B cell (primary cell): ENCODE results near the gene COL4A1. TPM values are rescaled to one million over a fixed set of nuclear protein-coding genes. Genes with fewer than 3 reads are reported as not detected.

Experiments used
- ATAC-seq: fragments of 200-7000 bp; cut with Tn5 transposase; one replicate; pipeline ENCODE4 v1.10.0; 2021; ENCODE audit warnings: low read depth, mild to moderate bottlenecking, moderate number of reproducible peaks, moderate library complexity
- CTCF ChIA-PET: fragments of 350-600 bp; sonication (Branson Sonifier 250); formaldehyde crosslinking; loops from one replicate; lab custom pipeline; 2021; ENCODE audit warnings: antibody characterized with exemption, inconsistent platforms; lab: Charles Lee
- POLR2A ChIA-PET: fragments of 350-600 bp; sonication (Branson Sonifier 250); formaldehyde crosslinking; loops from one replicate; lab custom pipeline; 2021; ENCODE audit warnings: antibody characterized with exemption; lab: Charles Lee
- DNase-seq: peaks from one replicate; pipeline ENCODE4 v3.0.0; 2013
- H2AFZ ChIP-seq: 2 replicates; pipeline ENCODE4 v1.6.1; 2012; ENCODE audit warnings: mild to moderate bottlenecking, low read depth, low read length; ENCODE audit not compliant: insufficient read depth, poor library complexity, severe bottlenecking
- H3K27ac ChIP-seq, 2 donors: 1 replicate in 1 of 2; 2 replicates in 1 of 2; pipeline ENCODE4 v1.5.1; 2012 to 2013; ENCODE audit warnings: low read length in 2 of 2, mild to moderate bottlenecking in 2 of 2, moderate library complexity in 1 of 2
- H3K27me3 ChIP-seq, 4 experiments: fragments of 200-600 bp in 1 of 4; sonication (generic) in 1 of 4; replicated peaks in 1 of 4; 1 replicate in 2 of 4; 2 replicates in 2 of 4; pipeline versions ENCODE4 v1.6.1 to v1.7.0; 2013 to 2016; ENCODE audit warnings: low read length in 3 of 4, mild to moderate bottlenecking in 2 of 4, mixed read lengths in 1 of 4, moderate library complexity in 1 of 4; ENCODE audit not compliant: insufficient read depth in 4 of 4, control insufficient read depth in 3 of 4; ENCODE audit errors: control extremely low read depth in 1 of 4
- H3K36me3 ChIP-seq, 2 experiments: replicated peaks in 1 of 2; 1 replicate in 1 of 2; 2 replicates in 1 of 2; pipeline versions ENCODE4 v1.6.1 to v1.7.1; 2013; ENCODE audit warnings: low read length in 1 of 2; ENCODE audit not compliant: insufficient read depth in 2 of 2, control insufficient read depth in 1 of 2; ENCODE audit errors: control extremely low read depth in 1 of 2, extremely low read depth in 1 of 2
- H3K4me1 ChIP-seq, 2 donors: fragments of 200-600 bp in 1 of 2; sonication (generic) in 1 of 2; 1 replicate in 1 of 2; 2 replicates in 1 of 2; pipeline versions ENCODE4 v1.5.1 to v1.6.1; 2013 to 2017; ENCODE audit warnings: low read length in 2 of 2; ENCODE audit not compliant: control insufficient read depth in 2 of 2, insufficient read depth in 2 of 2
- H3K4me2 ChIP-seq: replicated peaks from 2 replicates; pipeline ENCODE3; 2012; ENCODE audit warnings: mild to moderate bottlenecking, low read depth, low read length; ENCODE audit not compliant: poor library complexity, severe bottlenecking
- H3K4me3 ChIP-seq, 5 experiments: fragments of 200-600 bp in 1 of 5; sonication (generic) in 1 of 5; 1 replicate in 3 of 5; 2 replicates in 2 of 5; pipeline versions ENCODE4 v1.5.1 to v1.7.0; 2011 to 2016; ENCODE audit warnings: low read length in 4 of 5, mild to moderate bottlenecking in 4 of 5, low read depth in 2 of 5, control low read depth in 1 of 5, moderate library complexity in 1 of 5; ENCODE audit not compliant: insufficient read depth in 1 of 5; ENCODE audit errors: control extremely low read depth in 1 of 5, extremely low read depth in 1 of 5
- H3K79me2 ChIP-seq: fragments of 200-600 bp; sonication (generic); one replicate; pipeline ENCODE4 v1.6.0; 2016; ENCODE audit warnings: low read length; ENCODE audit not compliant: control insufficient read depth, insufficient read depth
- H3K9ac ChIP-seq: fragments of 200-600 bp; sonication (generic); 2 replicates; pipeline ENCODE4 v1.6.1; 2017; ENCODE audit warnings: mild to moderate bottlenecking, low read length, moderate library complexity
- H3K9me3 ChIP-seq, 3 donors: one replicate each; pipeline versions ENCODE4 v1.6.1 to v1.7.1; 2013; ENCODE audit warnings: low read length in 2 of 3; ENCODE audit not compliant: control insufficient read depth in 2 of 3, insufficient read depth in 1 of 3; ENCODE audit errors: control extremely low read depth in 1 of 3
- H4K20me1 ChIP-seq: 2 replicates; pipeline ENCODE4 v1.6.0; 2012; ENCODE audit warnings: mild to moderate bottlenecking, low read length; ENCODE audit not compliant: insufficient read depth, control insufficient read depth, poor library complexity, severe bottlenecking
- H3K27ac Mint-ChIP-seq: one replicate; pipeline ENCODE4 v1.8.0; 2021; ENCODE audit warnings: mixed read lengths
- H3K27me3 Mint-ChIP-seq: one replicate; pipeline ENCODE4 v1.8.0; 2021; ENCODE audit warnings: mixed read lengths
- H3K4me1 Mint-ChIP-seq: one replicate; pipeline ENCODE4 v1.8.0; 2021; ENCODE audit warnings: mixed read lengths
- H3K4me3 Mint-ChIP-seq: one replicate; pipeline ENCODE4 v1.8.0; 2021; ENCODE audit warnings: mixed read lengths
- H3K9me3 Mint-ChIP-seq: one replicate; pipeline ENCODE4 v1.8.0; 2022; ENCODE audit warnings: mixed read lengths; ENCODE audit not compliant: insufficient read depth
- EZH2 ChIP-seq: IDR thresholded peaks from 2 replicates; pipeline ENCODE4 v1.6.1; 2012; ENCODE audit warnings: borderline replicate concordance, low read depth, mild to moderate bottlenecking, moderate library complexity, low read length; ENCODE audit not compliant: insufficient read depth, poor library complexity, severe bottlenecking
- whole genome bisulfite sequencing: methylation state at CpG from one replicate; pipeline ENCODE4 v1.1.5; 2013; ENCODE audit warnings: missing lambda C conversion rate; ENCODE audit not compliant: insufficient coverage; 5-methylcytosine and 5-hydroxymethylcytosine counted together
- intact Hi-C: fragments of 100-400 bp; cut with micrococcal nuclease; formaldehyde crosslinking; loops from one replicate; pipeline ENCODE4 v1.10.0; 2022
- polyA plus RNA-seq: library from polyadenylated mRNA; depleted of rRNA; stranded (reverse); fragments of >200 nt; gene quantifications from 2 replicates; pipeline ENCODE4 v1.2.3, GENCODE V29; 2012
- total RNA-seq, 2 donors: library from RNA; stranded (reverse); fragments of 120-200 nt in 1 of 2; gene quantifications; 1 replicate in 1 of 2; 2 replicates in 1 of 2; pipeline versions ENCODE4 v1.2.3 to v1.2.4, GENCODE V29; 2013 to 2022
- TF ChIP-seq, protein P1 (sequence below): fragments of 200-600 bp; IDR thresholded peaks from one replicate; pipeline ENCODE4 v1.8.0; 2022; ENCODE audit warnings: antibody characterized with exemption, mild to moderate bottlenecking

The COL4A1 gene
- total and polyA plus RNA-seq, 2 donors (not counting 1 experiment from before 2014, with no cell fraction given) = not detected

DNA sequence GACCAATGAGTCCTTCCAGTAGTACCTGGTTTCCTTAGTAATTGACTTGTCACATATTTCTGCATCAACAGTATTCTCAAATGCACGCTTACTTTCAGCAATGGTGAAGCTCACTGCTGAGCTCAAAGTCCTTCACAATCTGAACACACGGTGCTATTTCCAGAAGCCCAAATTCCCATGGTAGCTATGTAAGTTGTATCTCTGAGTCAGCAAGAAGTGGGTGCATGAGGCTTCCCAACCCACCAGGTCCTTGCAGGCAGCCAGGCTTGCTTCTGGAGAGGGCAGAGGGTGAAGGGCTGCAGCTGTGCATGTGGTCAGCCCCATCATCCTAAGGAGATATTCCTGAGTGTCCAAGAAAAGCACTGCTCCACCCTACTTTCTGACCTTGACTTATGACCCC is 25.8 kb upstream of the COL4A1 start:
- peaks cover 4% of the 10 kb centered on the region for H3K9me3 Mint-ChIP-seq
- no peak for DNase-seq

DNA sequence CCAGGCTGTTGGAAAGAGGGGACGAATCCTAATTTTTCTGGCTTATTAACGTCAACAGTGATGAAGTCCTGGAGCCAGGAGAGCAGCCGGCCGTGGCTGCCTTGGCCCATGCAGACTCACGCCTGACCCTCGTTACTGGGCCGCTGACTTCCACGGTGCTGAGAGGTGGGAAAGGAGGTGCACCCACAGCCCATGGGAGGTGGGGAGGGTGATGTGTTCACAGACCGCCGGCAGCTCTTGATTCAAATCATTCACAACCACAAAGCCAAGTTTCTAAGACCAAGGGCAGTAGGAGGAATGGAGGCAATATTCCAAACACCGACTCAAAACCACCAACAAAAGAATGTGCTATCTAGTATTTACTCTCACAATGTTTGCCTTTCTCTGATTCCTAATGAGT is 24.4 kb upstream of the COL4A1 start:
- WGBS = 84% methylated on average over 6 of the region's 11 CpGs
- Mint-ChIP-seq H3K4me3 (no peak overlapping the region), H3K9me3 (peaks cover 4% of the 10 kb centered on the region), H3K4me1 (no peaks in the 10 kb centered on the region), H3K27ac (no peak overlapping the region), H3K27me3 (peaks cover 26% of the 10 kb centered on the region)
- Histone ChIP-seq H3K4me1 (no peaks in the 10 kb centered on the region), H3K79me2 (no peaks in the 10 kb centered on the region), H3K4me3 (no peak overlapping the region), H3K27me3 (peaks cover 0 to 4% (median 0%) of the 10 kb centered on the region in 4 experiments), H3K27ac (no peak overlapping the region), H3K36me3 (no peaks in the 10 kb centered on the region), H2AFZ (no peak overlapping the region), H4K20me1 (no peaks in the 10 kb centered on the region), H3K4me2 (no peak overlapping the region), H3K9ac (no peak overlapping the region), H3K9me3 (peaks cover 0 to 10% (median 0%) of the 10 kb centered on the region in 3 donors)
- ChIA-PET POLR2A (no interaction called here), CTCF (no interaction called here)
- intact Hi-C loops = no loop called here
- DNase-seq (no peak), ATAC-seq (no peak)
- no peak for TF ChIP-seq EZH2
- TF ChIP-seq, protein P1, sequence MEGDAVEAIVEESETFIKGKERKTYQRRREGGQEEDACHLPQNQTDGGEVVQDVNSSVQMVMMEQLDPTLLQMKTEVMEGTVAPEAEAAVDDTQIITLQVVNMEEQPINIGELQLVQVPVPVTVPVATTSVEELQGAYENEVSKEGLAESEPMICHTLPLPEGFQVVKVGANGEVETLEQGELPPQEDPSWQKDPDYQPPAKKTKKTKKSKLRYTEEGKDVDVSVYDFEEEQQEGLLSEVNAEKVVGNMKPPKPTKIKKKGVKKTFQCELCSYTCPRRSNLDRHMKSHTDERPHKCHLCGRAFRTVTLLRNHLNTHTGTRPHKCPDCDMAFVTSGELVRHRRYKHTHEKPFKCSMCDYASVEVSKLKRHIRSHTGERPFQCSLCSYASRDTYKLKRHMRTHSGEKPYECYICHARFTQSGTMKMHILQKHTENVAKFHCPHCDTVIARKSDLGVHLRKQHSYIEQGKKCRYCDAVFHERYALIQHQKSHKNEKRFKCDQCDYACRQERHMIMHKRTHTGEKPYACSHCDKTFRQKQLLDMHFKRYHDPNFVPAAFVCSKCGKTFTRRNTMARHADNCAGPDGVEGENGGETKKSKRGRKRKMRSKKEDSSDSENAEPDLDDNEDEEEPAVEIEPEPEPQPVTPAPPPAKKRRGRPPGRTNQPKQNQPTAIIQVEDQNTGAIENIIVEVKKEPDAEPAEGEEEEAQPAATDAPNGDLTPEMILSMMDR = no peak

More for the DNA sequence above, 25.8 kb upstream of the COL4A1 start:
- Histone ChIP-seq H4K20me1 (no peaks in the 10 kb centered on the region), H3K27me3 (peaks cover 0 to 4% (median 0%) of the 10 kb centered on the region in 4 experiments), H3K79me2 (no peaks in the 10 kb centered on the region), H3K27ac (no peak overlapping the region), H3K4me2 (no peak overlapping the region), H3K9ac (no peak overlapping the region), H3K9me3 (peaks cover 0 to 12% (median 0%) of the 10 kb centered on the region in 3 donors), H3K4me1 (no peaks in the 10 kb centered on the region), H3K4me3 (no peak overlapping the region), H3K36me3 (no peaks in the 10 kb centered on the region), H2AFZ (no peak overlapping the region)
- no peak for ATAC-seq
- POLR2A ChIA-PET = no interaction called here
- TF ChIP-seq EZH2 = no peak
- TF ChIP-seq, protein P1 = no peak
- Mint-ChIP-seq H3K27me3 (peaks cover 16% of the 10 kb centered on the region), H3K4me3 (no peak overlapping the region), H3K27ac (no peak overlapping the region), H3K4me1 (no peaks in the 10 kb centered on the region)
- CTCF ChIA-PET = no interaction called here
- intact Hi-C loops = no loop called here
- whole genome bisulfite sequencing = 83% methylated on average over 2 of the region's 2 CpGs
